GM21360 (cell line): ENCODE measurements around the gene ZSCAN10.
"Not testable (repeated sequence)": the region's sequence is repeated elsewhere in the genome, so short reads cannot be mapped to it uniquely, and the experiment has no call there.

Experiments
- ATAC-seq: cut with Tn5 transposase; IDR thresholded peaks from one replicate; pipeline ENCODE4 v1.9.1; 2021; ENCODE audit warnings: mild to moderate bottlenecking, moderate library complexity; ENCODE audit not compliant: unreplicated experiment

The ZSCAN10 gene

GRCh38 chr16:3086596-3087242, 12.4 kb downstream of the ZSCAN10 start:
- ATAC-seq: no peak

- no peak for ATAC-seq
These were observed 13.1 kb downstream of the ZSCAN10 start for GRCh38 chr16:3085868-3086595.

- ATAC-seq: no peak
These were observed 14.0 kb downstream of the ZSCAN10 start for GRCh38 chr16:3084969-3085670.

GRCh38 chr16:3084491-3084890, 14.6 kb downstream of the ZSCAN10 start:
- no peak for ATAC-seq

GRCh38 chr16:3083408-3083807, 15.7 kb downstream of the ZSCAN10 start:
- not testable (repeated sequence) for ATAC-seq

- not testable (repeated sequence) for ATAC-seq
These were observed 17.1 kb downstream of the ZSCAN10 start for GRCh38 chr16:3081957-3082356.

- no peak for ATAC-seq
These were observed 19.1 kb downstream of the ZSCAN10 start for GRCh38 chr16:3080024-3080423.

GRCh38 chr16:3076577-3076976, 22.5 kb downstream of the ZSCAN10 start:
- ATAC-seq: no peak

- not testable (repeated sequence) for ATAC-seq
These were observed 23.1 kb downstream of the ZSCAN10 start for GRCh38 chr16:3075946-3076345.

GRCh38 chr16:3075523-3075915, 23.6 kb downstream of the ZSCAN10 start:
- ATAC-seq: no peak

GRCh38 chr16:3074860-3075522, 24.1 kb downstream of the ZSCAN10 start:
- no peak for ATAC-seq

- no peak for ATAC-seq
These were observed 25.6 kb downstream of the ZSCAN10 start for GRCh38 chr16:3073448-3073847.

- not testable (repeated sequence) for ATAC-seq
These were observed 26.4 kb downstream of the ZSCAN10 start for GRCh38 chr16:3072576-3073263.

- not testable (repeated sequence) for ATAC-seq
These were observed 26.9 kb downstream of the ZSCAN10 start for GRCh38 chr16:3072148-3072547.

GRCh38 chr16:3071655-3072054, 27.4 kb downstream of the ZSCAN10 start:
- ATAC-seq: no peak

- ATAC-seq: no peak
These were observed 28.4 kb downstream of the ZSCAN10 start for GRCh38 chr16:3070608-3071111.

- ATAC-seq: not testable (repeated sequence)
These were observed 29.9 kb downstream of the ZSCAN10 start for GRCh38 chr16:3069146-3069545.

GRCh38 chr16:3068487-3068886, 30.6 kb downstream of the ZSCAN10 start:
- no peak for ATAC-seq

GRCh38 chr16:3066440-3066748, 32.7 kb downstream of the ZSCAN10 start:
- no peak for ATAC-seq

GRCh38 chr16:3065742-3066439, 33.2 kb downstream of the ZSCAN10 start:
- no peak for ATAC-seq
